T-cell (primary cell): ENCODE measurements around the gene COL5A2. TPM values are rescaled to one million over a fixed set of nuclear protein-coding genes. Genes with fewer than 3 reads are reported as not detected.

Experiments used
- ATAC-seq, 4 experiments: fragments of 200-7000 bp in 3 of 4; fragments of 150-1000 bp in 1 of 4; cut with Tn5 transposase; replicated peaks in 1 of 4; 1 replicate in 3 of 4; 2 replicates in 1 of 4; pipeline ENCODE4 v1.10.0; 2021; ENCODE audit warnings: moderate library complexity in 3 of 4, mild to moderate bottlenecking in 2 of 4, moderate number of reproducible peaks in 1 of 4
- CTCF ChIA-PET, 2 donors: fragments of 300-600 bp; sonication (Branson Sonifier 250); formaldehyde crosslinking; loops; one replicate each; lab custom pipeline; 2022; ENCODE audit warnings: antibody characterized with exemption in 2 of 2; lab: Charles Lee
- POLR2A ChIA-PET, 2 donors: fragments of 300-600 bp; sonication (Branson Sonifier 250); formaldehyde crosslinking; loops; one replicate each; lab custom pipeline; 2022; ENCODE audit warnings: antibody characterized with exemption in 2 of 2; lab: Charles Lee
- DNase-seq, 35 experiments: peaks; one replicate each; pipeline versions ENCODE4 v3.0.0 to v3.0.0-alpha.2; 2013 to 2023
- H3K27ac ChIP-seq: one replicate; pipeline ENCODE4 v1.5.1; 2013; ENCODE audit warnings: low read length
- H3K27me3 ChIP-seq, 2 experiments: replicated peaks in 1 of 2; 1 replicate in 1 of 2; 2 replicates in 1 of 2; pipeline versions ENCODE4 v1.6.1 to v1.7.0; 2013; ENCODE audit warnings: low read length in 1 of 2, mixed read lengths in 1 of 2; ENCODE audit not compliant: control insufficient read depth in 2 of 2, insufficient read depth in 2 of 2; ENCODE audit errors: extremely low read depth in 1 of 2
- H3K36me3 ChIP-seq, 2 donors: 1 replicate in 1 of 2; 2 replicates in 1 of 2; pipeline versions ENCODE4 v1.6.1 to v1.7.0; 2013; ENCODE audit warnings: low read length in 1 of 2; ENCODE audit not compliant: control insufficient read depth in 2 of 2, insufficient read depth in 1 of 2; ENCODE audit errors: extremely low read depth in 1 of 2
- H3K4me1 ChIP-seq, 2 experiments: 1 replicate in 1 of 2; 2 replicates in 1 of 2; pipeline versions ENCODE4 v1.6.1 to v1.7.0; 2013; ENCODE audit warnings: low read length in 2 of 2, mixed read lengths in 1 of 2; ENCODE audit not compliant: insufficient read depth in 2 of 2, control insufficient read depth in 1 of 2; ENCODE audit errors: extremely low read depth in 1 of 2
- H3K4me3 ChIP-seq, 2 donors: 1 replicate in 1 of 2; 2 replicates in 1 of 2; pipeline versions ENCODE4 v1.5.1 to v1.7.0; 2013; ENCODE audit warnings: mild to moderate bottlenecking in 2 of 2, low read length in 1 of 2, moderate library complexity in 1 of 2; ENCODE audit not compliant: control insufficient read depth in 1 of 2; ENCODE audit errors: extremely low read depth in 1 of 2
- H3K9me3 ChIP-seq: 2 replicates; pipeline ENCODE4 v1.7.0; 2013
- H3K27ac Mint-ChIP-seq, 2 donors: one replicate each; pipeline ENCODE4 v1.8.0; 2020 to 2021; ENCODE audit warnings: mild to moderate bottlenecking in 2 of 2, mixed read lengths in 2 of 2
- H3K27me3 Mint-ChIP-seq, 2 donors: one replicate each; pipeline ENCODE4 v1.8.0; 2021 to 2022; ENCODE audit warnings: mixed read lengths in 2 of 2
- H3K36me3 Mint-ChIP-seq: one replicate; pipeline ENCODE4 v1.8.0; 2021; ENCODE audit warnings: mixed read lengths
- H3K4me1 Mint-ChIP-seq, 3 donors: one replicate each; pipeline ENCODE4 v1.8.0; 2020 to 2022; ENCODE audit warnings: mixed read lengths in 3 of 3, mild to moderate bottlenecking in 1 of 3
- H3K4me3 Mint-ChIP-seq, 3 donors: one replicate each; pipeline ENCODE4 v1.8.0; 2020 to 2022; ENCODE audit warnings: mild to moderate bottlenecking in 3 of 3, mixed read lengths in 3 of 3, moderate library complexity in 3 of 3
- H3K9me3 Mint-ChIP-seq, 3 donors: one replicate each; pipeline ENCODE4 v1.8.0; 2020 to 2022; ENCODE audit warnings: mixed read lengths in 3 of 3
- WGBS: methylation state at CpG from one replicate; pipeline ENCODE4 v1.1.5; 2013; ENCODE audit warnings: missing lambda C conversion rate; ENCODE audit not compliant: insufficient coverage; 5-methylcytosine and 5-hydroxymethylcytosine counted together
- total RNA-seq, 35 experiments: library from RNA in 6 of 35; stranded (reverse) in 6 of 35; fragments of 120-200 nt in 1 of 35; gene quantifications; one replicate each; pipeline versions ENCODE4 v1.2.1 to v1.2.4 and lab custom pipeline; 2013 to 2026

COL5A2 gene
- total RNA-seq, 5 donors from 2014 or later (not counting 1 experiment from before 2014, with no cell fraction given) = 0.40 to 1.9 (median 1.3) TPM

GRCh38 chr2:189146553-189146952 is 33.0 kb downstream of the COL5A2 start:
- H3K36me3 Mint-ChIP-seq = no peaks in the 10 kb centered on the region
- no peak overlapping the region for H3K4me3 Mint-ChIP-seq
- ChIA-PET POLR2A (interaction anchor here in 1 of 2 donors (0.6 kb wide), 1 partner anchor 140 kb away, joined by 3 read pairs; no protein-coding TSS in a partner anchor), CTCF (no interaction called here)
- H3K4me1 Mint-ChIP-seq = peaks cover 0 to 7% (median 2%) of the 10 kb centered on the region in 3 donors
- H3K27me3 Mint-ChIP-seq = no peaks in the 10 kb centered on the region
- H3K27me3 ChIP-seq = no peaks in the 10 kb centered on the region
- H3K4me3 ChIP-seq = no peak overlapping the region
- ATAC-seq (no peak), DNase-seq (no peak)
- no CpG with 5 or more reads among the region's 2 CpGs for WGBS
- H3K4me1 ChIP-seq = no peaks in the 10 kb centered on the region
- no peaks in the 10 kb centered on the region for H3K36me3 ChIP-seq
- H3K9me3 ChIP-seq = no peaks in the 10 kb centered on the region
- H3K27ac Mint-ChIP-seq = no peak overlapping the region
- no peak overlapping the region for H3K27ac ChIP-seq
- no peaks in the 10 kb centered on the region for H3K9me3 Mint-ChIP-seq

- POLR2A ChIA-PET = no interaction called here
- WGBS = no CpG with 5 or more reads among the region's 3 CpGs
- H3K27ac ChIP-seq = no peak overlapping the region
- no peak overlapping the region for H3K4me3 ChIP-seq
- H3K27me3 ChIP-seq = no peaks in the 10 kb centered on the region
- no peaks in the 10 kb centered on the region for H3K4me1 ChIP-seq
- no peaks in the 10 kb centered on the region for H3K9me3 ChIP-seq
- Mint-ChIP-seq H3K4me3 (no peak overlapping the region), H3K27me3 (no peaks in the 10 kb centered on the region), H3K36me3 (no peaks in the 10 kb centered on the region), H3K9me3 (no peaks in the 10 kb centered on the region), H3K4me1 (peaks cover 0 to 7% (median 2%) of the 10 kb centered on the region in 3 donors), H3K27ac (no peak overlapping the region)
- CTCF ChIA-PET = interaction anchor here in 1 of 2 donors (1.2 kb wide), 1 partner anchor 142 kb away, joined by 3 read pairs; no protein-coding TSS in a partner anchor
- DNase-seq = no peak
- no peaks in the 10 kb centered on the region for H3K36me3 ChIP-seq
- ATAC-seq = no peak
These were observed 34.8 kb downstream of the COL5A2 start for GRCh38 chr2:189144700-189145211.

- WGBS = no CpG with 5 or more reads among the region's 2 CpGs
- Histone ChIP-seq H3K4me3 (no peak overlapping the region), H3K27me3 (no peaks in the 10 kb centered on the region), H3K27ac (no peak overlapping the region), H3K9me3 (no peaks in the 10 kb centered on the region), H3K4me1 (no peaks in the 10 kb centered on the region), H3K36me3 (no peaks in the 10 kb centered on the region)
- Mint-ChIP-seq H3K4me1 (peaks cover 0 to 7% (median 2%) of the 10 kb centered on the region in 3 donors), H3K27me3 (no peaks in the 10 kb centered on the region), H3K36me3 (no peaks in the 10 kb centered on the region), H3K27ac (no peak overlapping the region), H3K9me3 (no peaks in the 10 kb centered on the region), H3K4me3 (no peak overlapping the region)
- ChIA-PET POLR2A (interaction anchor here in 1 of 2 donors (0.6 kb wide), 1 partner anchor 142 kb away, joined by 3 read pairs; no protein-coding TSS in a partner anchor), CTCF (interaction anchor here (0.6 to 3.4 kb wide), 12 partner anchors 8 to 268 kb away, joined by 3 to 26 read pairs (median 4); no protein-coding TSS in a partner anchor)
- DNase-seq (no peak), ATAC-seq (no peak)
These were observed 35.6 kb downstream of the COL5A2 start for GRCh38 chr2:189143925-189144324.

GRCh38 chr2:189142893-189143759 is 36.4 kb downstream of the COL5A2 start:
- ChIA-PET POLR2A (interaction anchor here in 1 of 2 donors (0.6 kb wide), 1 partner anchor 142 kb away, joined by 3 read pairs; no protein-coding TSS in a partner anchor), CTCF (interaction anchor here (0.5 to 3.4 kb wide), 36 partner anchors 8 to 1694 kb away, joined by 3 to 26 read pairs (median 4); no protein-coding TSS in a partner anchor)
- Mint-ChIP-seq H3K4me1 (peaks cover 0 to 7% (median 2%) of the 10 kb centered on the region in 3 donors), H3K27ac (no peak overlapping the region), H3K9me3 (no peaks in the 10 kb centered on the region), H3K4me3 (no peak overlapping the region), H3K36me3 (no peaks in the 10 kb centered on the region), H3K27me3 (no peaks in the 10 kb centered on the region)
- H3K27ac ChIP-seq = no peak overlapping the region
- H3K9me3 ChIP-seq = no peaks in the 10 kb centered on the region
- H3K27me3 ChIP-seq = no peaks in the 10 kb centered on the region
- H3K4me3 ChIP-seq = no peak overlapping the region
- H3K4me1 ChIP-seq = no peaks in the 10 kb centered on the region
- WGBS = no CpG with 5 or more reads among the region's 4 CpGs
- peak; percentile 58 to 80 (median 63) for ATAC-seq
- no peaks in the 10 kb centered on the region for H3K36me3 ChIP-seq
- peak in 32 of 35 experiments; percentile 1 to 72 (median 29) for DNase-seq

- Mint-ChIP-seq H3K27ac (no peak overlapping the region), H3K27me3 (no peaks in the 10 kb centered on the region), H3K4me1 (peaks cover 0 to 7% (median 2%) of the 10 kb centered on the region in 3 donors), H3K9me3 (no peaks in the 10 kb centered on the region), H3K4me3 (no peak overlapping the region), H3K36me3 (no peaks in the 10 kb centered on the region)
- Histone ChIP-seq H3K9me3 (no peaks in the 10 kb centered on the region), H3K4me3 (no peak overlapping the region), H3K27me3 (no peaks in the 10 kb centered on the region), H3K4me1 (no peaks in the 10 kb centered on the region), H3K36me3 (no peaks in the 10 kb centered on the region), H3K27ac (no peak overlapping the region)
- no CpG with 5 or more reads among the region's 5 CpGs for WGBS
- ATAC-seq (no peak), DNase-seq (no peak)
- CTCF ChIA-PET = no interaction called here
- POLR2A ChIA-PET = no interaction called here
These were observed 40.8 kb downstream of the COL5A2 start for GRCh38 chr2:189138800-189139199.

GRCh38 chr2:189137519-189137918 is 42.0 kb downstream of the COL5A2 start:
- no peak overlapping the region for H3K27ac Mint-ChIP-seq
- no peak overlapping the region for H3K4me3 Mint-ChIP-seq
- H3K4me1 Mint-ChIP-seq = no peaks in the 10 kb centered on the region
- no peak overlapping the region for H3K27ac ChIP-seq
- no peaks in the 10 kb centered on the region for H3K27me3 Mint-ChIP-seq
- 78% methylated on average over 1 of the region's 1 CpG for WGBS
- H3K9me3 Mint-ChIP-seq = no peaks in the 10 kb centered on the region
- DNase-seq (no peak), ATAC-seq (no peak)
- no peaks in the 10 kb centered on the region for H3K36me3 ChIP-seq
- POLR2A ChIA-PET = no interaction called here
- H3K27me3 ChIP-seq = no peaks in the 10 kb centered on the region
- CTCF ChIA-PET = interaction anchor here in 1 of 2 donors (0.5 to 0.6 kb wide), 2 partner anchors 43 to 74 kb away, joined by 3 read pairs; no protein-coding TSS in a partner anchor
- H3K4me3 ChIP-seq = no peak overlapping the region
- H3K9me3 ChIP-seq = no peaks in the 10 kb centered on the region
- no peaks in the 10 kb centered on the region for H3K4me1 ChIP-seq
- H3K36me3 Mint-ChIP-seq = no peaks in the 10 kb centered on the region
